Measurements from ENCODE around the gene NUCB1.
"Not testable (repeated sequence)": the region's sequence is repeated elsewhere in the genome, so short reads cannot be mapped to it uniquely, and the experiment has no call there.

- TF ChIP-seq, protein P1, sequence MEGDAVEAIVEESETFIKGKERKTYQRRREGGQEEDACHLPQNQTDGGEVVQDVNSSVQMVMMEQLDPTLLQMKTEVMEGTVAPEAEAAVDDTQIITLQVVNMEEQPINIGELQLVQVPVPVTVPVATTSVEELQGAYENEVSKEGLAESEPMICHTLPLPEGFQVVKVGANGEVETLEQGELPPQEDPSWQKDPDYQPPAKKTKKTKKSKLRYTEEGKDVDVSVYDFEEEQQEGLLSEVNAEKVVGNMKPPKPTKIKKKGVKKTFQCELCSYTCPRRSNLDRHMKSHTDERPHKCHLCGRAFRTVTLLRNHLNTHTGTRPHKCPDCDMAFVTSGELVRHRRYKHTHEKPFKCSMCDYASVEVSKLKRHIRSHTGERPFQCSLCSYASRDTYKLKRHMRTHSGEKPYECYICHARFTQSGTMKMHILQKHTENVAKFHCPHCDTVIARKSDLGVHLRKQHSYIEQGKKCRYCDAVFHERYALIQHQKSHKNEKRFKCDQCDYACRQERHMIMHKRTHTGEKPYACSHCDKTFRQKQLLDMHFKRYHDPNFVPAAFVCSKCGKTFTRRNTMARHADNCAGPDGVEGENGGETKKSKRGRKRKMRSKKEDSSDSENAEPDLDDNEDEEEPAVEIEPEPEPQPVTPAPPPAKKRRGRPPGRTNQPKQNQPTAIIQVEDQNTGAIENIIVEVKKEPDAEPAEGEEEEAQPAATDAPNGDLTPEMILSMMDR (IDR thresholded peaks at IDR 0.05; ENCODE audit: insufficient read depth, low read length, poor library complexity, severe bottlenecking) = not testable (repeated sequence)
- TF ChIP-seq EZH2phosphoT487 (conservative IDR thresholded peaks at IDR 0.05; ENCODE audit: low read length) = not testable (repeated sequence)
These were observed 9.4 kb downstream of the NUCB1 start for GRCh38 chr19:48909424-48910077.
